Heart left ventricle (tissue), 16 donors: Measurements from ENCODE around the gene SAMD9. TPM values are rescaled to one million over a fixed set of nuclear protein-coding genes. Genes with fewer than 3 reads are reported as not detected.

Experiments
- ATAC-seq, 4 donors: fragments of 200-7000 bp; cut with Tn5 transposase; one replicate each; pipeline ENCODE4 v1.9.1; 2020 to 2022; ENCODE audit warnings: moderate library complexity in 4 of 4, mild to moderate bottlenecking in 3 of 4, moderate number of reproducible peaks in 1 of 4
- DNase-seq, 5 donors: peaks; one replicate each; pipeline ENCODE4 v3.0.0-alpha.2; 2020
- H3K27ac ChIP-seq, 12 donors: fragments of 200-600 bp; sonication (generic) in 4 of 12; one replicate each; pipeline versions ENCODE4 v1.5.0 to v1.8.0; 2016 to 2022; ENCODE audit warnings: mild to moderate bottlenecking in 2 of 12
- H3K27me3 ChIP-seq, 9 donors: fragments of 200-600 bp; sonication (generic) in 2 of 9; one replicate each; pipeline versions ENCODE4 v1.5.1 to v1.8.0; 2016 to 2022; ENCODE audit warnings: mild to moderate bottlenecking in 3 of 9
- H3K36me3 ChIP-seq, 9 donors: fragments of 200-600 bp; sonication (generic) in 2 of 9; one replicate each; pipeline versions ENCODE4 v1.5.0 to v1.8.0; 2018 to 2022; ENCODE audit warnings: mild to moderate bottlenecking in 2 of 9
- H3K4me1 ChIP-seq, 12 donors: fragments of 200-600 bp; sonication (generic) in 4 of 12; one replicate each; pipeline versions ENCODE4 v1.5.0 to v1.8.0; 2016 to 2022; ENCODE audit warnings: mild to moderate bottlenecking in 3 of 12
- H3K4me3 ChIP-seq, 12 donors: fragments of 200-600 bp; sonication (generic) in 4 of 12; one replicate each; pipeline versions ENCODE4 v1.5.0 to v1.8.0; 2017 to 2022; ENCODE audit warnings: mild to moderate bottlenecking in 9 of 12, moderate library complexity in 4 of 12
- H3K9me3 ChIP-seq, 12 donors: fragments of 200-600 bp; sonication (generic) in 4 of 12; one replicate each; pipeline versions ENCODE4 v1.5.0 to v1.8.0; 2016 to 2022; ENCODE audit warnings: mild to moderate bottlenecking in 1 of 12
- CTCF ChIP-seq, 12 donors: fragments of 200-600 bp; sonication (generic) in 4 of 12; IDR thresholded peaks; one replicate each; pipeline versions ENCODE4 v1.5.0 to v1.8.0; 2018 to 2022; ENCODE audit warnings: antibody characterized with exemption in 12 of 12, mild to moderate bottlenecking in 5 of 12
- POLR2A ChIP-seq, 2 donors: fragments of 450-650 bp; IDR thresholded peaks; one replicate each; pipeline ENCODE4 v1.6.1; 2017; ENCODE audit warnings: antibody characterized with exemption in 2 of 2, mild to moderate bottlenecking in 2 of 2, moderate library complexity in 2 of 2
- WGBS, 4 donors: extraction: QIAGEN DNeasy Blood & Tissue Kit in 2 of 4; methylation state at CpG; one replicate each; pipeline versions ENCODE4 v1.1.5 to v1.1.7; 2013 to 2018; 5-methylcytosine and 5-hydroxymethylcytosine counted together
- intact Hi-C, 10 donors: fragments of 100-400 bp; cut with DNase I; formaldehyde crosslinking; loops; one replicate each; pipeline versions ENCODE4 v1.11.1 to v1.14.2; 2022
- polyA plus RNA-seq, 2 donors: library from polyadenylated mRNA; stranded (reverse); fragments of 200-250 nt; gene quantifications; one replicate each; pipeline ENCODE4 v1.2.3, GENCODE V29; 2013
- total RNA-seq, 9 donors: library from RNA; depleted of rRNA in 2 of 9; stranded (reverse); fragments of >200 nt in 2 of 9; fragmentation: NEBNext Ultra II Directional in 3 of 9; extraction: Animal tissue kit (Norgen Biotek cat#: 25700) in 3 of 9; gene quantifications; one replicate each; pipeline versions ENCODE4 v1.1.0 to v1.2.4, GENCODE V29; 2016 to 2023
- donor health status: ischemic (EF 13 %, LVEDD 7.1; RV severe dilation, severe dysfunction).
- donor health status: healthy with polysubstance abuse.
- donor health status: DM: no; HTN: yes; CAD: no.
- donor health status: DM: no; HTN: no; CAD: no.
- donor health status: ischemic (EF 25% LVEDD 6.9; RV normal size, moderate dysfunction).
- donor health status: ischemic (EF 25% LVEDD 5.7; RV mildly dilated, moderate dysfunction).
- donor health status: healthy.
- donor health status: DM: yes; HTN: yes; CAD: no.
- donor health status: ischemic (EF 35%, LVEDD 5.7; RV mildly dilated, moderate dysfunction).
- donor health status: nonischemic (EF 11% LVEDD 7.7; RV severe dilation, severe dysfunction).
- donor health status: DM: yes; HTN: yes; CAD: no.
- donor health status: PGD.
- donor health status: ischemic (EF 29% LVEDD 5.4; RV normal size, mild dysfunction).
- donor health status: nonischemic (EF 23%, LVEDD 6.1; RV moderate dilation, normal function).

SAMD9 gene
- total and polyA plus RNA-seq, 11 donors, result 1.1 to 9.5 (median 3.1) TPM

- DNase-seq (no peak), ATAC-seq (no peak)
- WGBS, 4 donors, result 69 to 75% (median 72%) methylated on average over 8 of the region's 8 CpGs
- no peaks in the 10 kb centered on the region for H3K36me3 ChIP-seq
- no peaks in the 10 kb centered on the region for H3K27me3 ChIP-seq
- peaks cover 0 to 12% (median 0%) of the 10 kb centered on the region in 12 donors for H3K4me1 ChIP-seq
- intact Hi-C loops, result loop anchor here (2.0 to 10.0 kb wide), 12 partner anchors 179 to 629 kb away; partner anchors contain the start of genes CDK6 (in 3 of the 10), PEX1 (in 2 of the 10) and RBM48 (in 2 of the 10)
- no peak overlapping the region for H3K27ac ChIP-seq
- TF ChIP-seq CTCF (IDR thresholded peaks at IDR 0.05) (no peak), POLR2A (IDR thresholded peaks at IDR 0.05) (no peak)
- no peaks in the 10 kb centered on the region for H3K9me3 ChIP-seq
- H3K4me3 ChIP-seq, result no peak overlapping the region
Observed at GRCh38 chr7:93053949-93054943, 63.5 kb downstream of the SAMD9 start.

- Histone ChIP-seq H3K27me3 (no peaks in the 10 kb centered on the region), H3K4me1 (peaks cover 0 to 12% (median 0%) of the 10 kb centered on the region in 12 donors), H3K36me3 (no peaks in the 10 kb centered on the region), H3K9me3 (no peaks in the 10 kb centered on the region), H3K27ac (no peak overlapping the region), H3K4me3 (no peak overlapping the region)
- TF ChIP-seq CTCF (IDR thresholded peaks at IDR 0.05), result no peak
- TF ChIP-seq POLR2A (IDR thresholded peaks at IDR 0.05), result no peak
- no peak for ATAC-seq
- 59 to 71% (median 65%) methylated on average over 5 of the region's 5 CpGs for WGBS, 4 donors
- intact Hi-C loops, result loop anchor here in 9 of 10 donors (5.0 to 10.0 kb wide), 9 partner anchors 179 to 629 kb away; partner anchors contain the start of genes CDK6 (in 3 of the 9), PEX1 (in 2 of the 9) and RBM48 (in 2 of the 9)
- DNase-seq, result no peak
Observed at GRCh38 chr7:93053209-93053948, 64.4 kb downstream of the SAMD9 start.

- no peak overlapping the region for H3K4me3 ChIP-seq
- TF ChIP-seq CTCF (IDR thresholded peaks at IDR 0.05), result no peak
- no peak for TF ChIP-seq POLR2A (IDR thresholded peaks at IDR 0.05)
- H3K27me3 ChIP-seq, result no peaks in the 10 kb centered on the region
- H3K27ac ChIP-seq, result no peak overlapping the region
- 82 to 86% (median 85%) methylated on average over 6 of the region's 6 CpGs for WGBS, 4 donors
- no peak for ATAC-seq
- intact Hi-C loops, result loop anchor here in 9 of 10 donors (5.0 to 10.0 kb wide), 9 partner anchors 177 to 627 kb away; partner anchors contain the start of genes CDK6 (in 3 of the 9), PEX1 (in 2 of the 9) and RBM48 (in 2 of the 9)
- H3K4me1 ChIP-seq, result peaks cover 0 to 12% (median 0%) of the 10 kb centered on the region in 12 donors
- no peaks in the 10 kb centered on the region for H3K36me3 ChIP-seq
- DNase-seq, result no peak
- H3K9me3 ChIP-seq, result no peaks in the 10 kb centered on the region
Observed at GRCh38 chr7:93051660-93052059, 66.1 kb downstream of the SAMD9 start.

Other genes with a start within 250 kb of the SAMD9 start
- 10 to 100 TPM in 1 of 9 donors, 1 to 10 TPM in 8; 4.1 to 38.3 (median 5.1) TPM for gene SAMD9L, start 30.4 kb upstream of the SAMD9 start, total RNA-seq
- 1 to 10 TPM; 2.1 to 2.7 TPM for gene SAMD9L, start 30.4 kb upstream of the SAMD9 start, polyA plus RNA-seq
- not detected for gene HEPACAM2, start 108.5 kb upstream of the SAMD9 start, total RNA-seq
- not detected for gene HEPACAM2, start 108.5 kb upstream of the SAMD9 start, polyA plus RNA-seq
- gene VPS50, start 114.4 kb upstream of the SAMD9 start, total RNA-seq, result 10 to 100 TPM; 13.1 to 28.7 (median 20.6) TPM
- 10 to 100 TPM in 1 of 2 donors, 1 to 10 TPM in 1; 2.9 to 13.0 TPM for gene VPS50, start 114.4 kb upstream of the SAMD9 start, polyA plus RNA-seq